Sigmoid colon (tissue), 4 donors: ENCODE measurements around the gene CRIP2.
A peak's percentile ranks its signal among the peaks of the same experiment; 100 is the strongest.

ENCODE experiments used
- CTCF ChIP-seq, 4 experiments: fragments of 450-650 bp in 3 of 4; fragments of 200-600 bp in 1 of 4; IDR thresholded peaks; one replicate each; pipeline ENCODE4 v1.5.1; 2016 to 2019; ENCODE audit warnings: antibody characterized with exemption in 4 of 4, mild to moderate bottlenecking in 3 of 4, moderate library complexity in 2 of 4
- POLR2A ChIP-seq, 2 donors: fragments of 450-650 bp; IDR thresholded peaks; one replicate each; pipeline ENCODE4 v1.6.1; 2016; ENCODE audit warnings: antibody characterized with exemption in 2 of 2, mild to moderate bottlenecking in 2 of 2, moderate library complexity in 2 of 2
- POLR2AphosphoS5 ChIP-seq, 4 donors: sonication (generic); formaldehyde crosslinking; IDR thresholded peaks; one replicate each; pipeline ENCODE4 v1.6.1; 2017; ENCODE audit warnings: antibody characterized with exemption in 4 of 4

DNA sequence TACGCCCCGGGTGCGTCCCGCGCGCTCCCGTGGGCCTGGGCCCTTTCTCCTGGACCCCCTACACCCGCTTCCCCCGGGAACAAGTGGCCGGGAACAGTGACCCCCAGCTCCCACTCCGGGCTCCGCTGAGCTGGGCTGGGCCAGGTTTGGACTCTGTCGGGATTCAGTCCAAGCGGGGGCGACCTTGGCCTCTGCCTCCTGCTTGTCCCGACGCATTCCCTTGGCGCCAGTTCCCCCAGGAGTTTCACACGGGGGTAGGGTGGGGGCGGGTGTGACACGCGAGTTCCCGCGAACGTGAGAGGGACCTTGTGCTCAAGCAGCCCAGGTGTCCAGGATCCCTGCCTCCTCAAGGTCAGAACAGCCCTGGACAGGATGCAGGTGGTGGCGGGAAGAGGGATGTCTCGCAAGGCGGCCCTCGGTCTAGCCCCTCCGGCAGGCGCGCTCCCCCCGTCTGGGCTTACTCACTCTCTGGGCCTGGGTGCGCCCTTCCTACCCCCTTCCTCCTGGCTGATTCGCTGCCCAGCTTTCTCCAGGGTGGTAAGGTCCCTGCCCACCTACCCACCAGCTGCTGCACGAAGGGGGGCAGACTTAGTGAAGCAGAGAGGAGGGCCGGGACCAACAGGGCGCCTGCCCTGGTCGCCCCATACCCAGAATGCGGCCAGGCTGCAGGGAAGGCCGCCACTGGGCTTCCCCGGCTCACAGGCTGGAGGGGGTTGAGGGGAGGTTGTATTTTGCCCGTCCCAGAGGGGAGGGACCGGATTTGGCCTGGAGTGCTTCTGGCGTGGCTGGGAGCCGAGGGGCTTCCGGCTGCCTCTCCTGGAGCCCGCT, 862 bp downstream of the CRIP2 start:
- TF ChIP-seq CTCF (IDR thresholded peaks at IDR 0.05) (no peak), POLR2AphosphoS5 (IDR thresholded peaks at IDR 0.05) (peak in 2 of 4 donors; percentile 25 to 37), POLR2A (IDR thresholded peaks at IDR 0.05) (no peak)
